ENCODE results near the gene AGPAT1. TPM values are rescaled to one million over a fixed set of nuclear protein-coding genes. Genes with fewer than 3 reads are reported as not detected.
A peak's percentile ranks its signal among the peaks of the same experiment; 100 is the strongest.
"Not testable (repeated sequence)": the region's sequence is repeated elsewhere in the genome, so short reads cannot be mapped to it uniquely, and the experiment has no call there.

AGPAT1 gene
- polyA plus RNA-seq, 3 donors from 2014 or later: 14.9 to 24.3 (median 17.2) TPM

- Mint-ChIP-seq H3K4me1 (peaks cover 53 to 57% of the 10 kb centered on the region in 2 donors), H3K27ac (peak overlapping the region; percentile 77 to 100 (median 88)), H3K27me3 (ENCODE audit: low read depth in 3 of 3) (peaks cover 6 to 21% (median 20%) of the 10 kb centered on the region in 3 donors), H3K4me3 (peak overlapping the region; percentile 38 to 93 (median 48)), H3K36me3 (peaks cover 5 to 24% (median 11%) of the 10 kb centered on the region in 3 donors)
- DNase-seq, H3K9me3 Mint-ChIP-seq: not testable (repeated sequence)
Measured at GRCh38 chr6:32187725-32188380, 12.0 kb upstream of the AGPAT1 start.

- DNase-seq: no peak
- Mint-ChIP-seq H3K4me1 (peaks cover 48 to 52% of the 10 kb centered on the region in 2 donors), H3K36me3 (peaks cover 5 to 24% (median 11%) of the 10 kb centered on the region in 3 donors), H3K4me3 (peak overlapping the region; percentile 38 to 58 (median 49)), H3K27ac (peak overlapping the region; percentile 64 to 85 (median 80)), H3K9me3 (no peaks in the 10 kb centered on the region), H3K27me3 (ENCODE audit: low read depth in 3 of 3) (peaks cover 6 to 17% (median 16%) of the 10 kb centered on the region in 3 donors)
Measured at GRCh38 chr6:32187009-32187709, 11.3 kb upstream of the AGPAT1 start.

GRCh38 chr6:32186151-32186840 lies 10.4 kb upstream of the AGPAT1 start:
- H3K36me3 Mint-ChIP-seq: peaks cover 5 to 24% (median 11%) of the 10 kb centered on the region in 3 donors
- peak overlapping the region; percentile 64 to 85 (median 82) for H3K27ac Mint-ChIP-seq
- peaks cover 6 to 14% (median 12%) of the 10 kb centered on the region in 3 donors for H3K27me3 Mint-ChIP-seq (ENCODE audit: low read depth in 3 of 3)
- H3K9me3 Mint-ChIP-seq, DNase-seq: not testable (repeated sequence)
- peaks cover 43 to 45% of the 10 kb centered on the region in 2 donors for H3K4me1 Mint-ChIP-seq
- peak overlapping the region in 4 of 5 donors; percentile 19 to 55 (median 38) for H3K4me3 Mint-ChIP-seq

GRCh38 chr6:32185681-32186131 lies 9.8 kb upstream of the AGPAT1 start:
- DNase-seq: peak in 1 of 3 donors; percentile 14
- H3K4me1 Mint-ChIP-seq: peaks cover 39 to 42% of the 10 kb centered on the region in 2 donors
- peaks cover 4 to 12% (median 11%) of the 10 kb centered on the region in 3 donors for H3K27me3 Mint-ChIP-seq (ENCODE audit: low read depth in 3 of 3)
- peaks cover 7 to 27% (median 11%) of the 10 kb centered on the region in 3 donors for H3K36me3 Mint-ChIP-seq
- H3K9me3 Mint-ChIP-seq, H3K4me3 Mint-ChIP-seq: not testable (repeated sequence)
- H3K27ac Mint-ChIP-seq: peak overlapping the region in 4 of 6 donors; percentile 79 to 85 (median 85)

- peak within 1 kb of the TSS in 3 of 6 donors; percentile 31 to 35 (median 34) for H3K27ac Mint-ChIP-seq
- peaks cover 0 to 6% (median 4%) of the 10 kb centered on the region in 3 donors for H3K27me3 Mint-ChIP-seq (ENCODE audit: low read depth in 3 of 3)
- peaks cover 45% of the 10 kb centered on the region in 2 donors for H3K4me1 Mint-ChIP-seq
- no peaks in the 10 kb centered on the region for H3K9me3 Mint-ChIP-seq
- peaks cover 9 to 34% (median 17%) of the 10 kb centered on the region in 3 donors for H3K36me3 Mint-ChIP-seq
- no peak for DNase-seq
- no peak within 1 kb of the TSS for H3K4me3 Mint-ChIP-seq
Measured at GRCh38 chr6:32184084-32184640, 8.3 kb upstream of the AGPAT1 start, which contains the start of gene AGER. Gene AGER (minus strand): TSS chr6:32184253. CDS start chr6:32184222, 31 bp downstream.

GRCh38 chr6:32183483-32184083 lies 7.7 kb upstream of the AGPAT1 start:
- no peak for DNase-seq
- H3K27ac Mint-ChIP-seq: peak overlapping the region in 1 of 6 donors; percentile 35
- H3K4me3 Mint-ChIP-seq: no peak overlapping the region

GRCh38 chr6:32183030-32183429 lies 7.1 kb upstream of the AGPAT1 start:
- Mint-ChIP-seq H3K9me3 (no peaks in the 10 kb centered on the region), H3K4me1 (peaks cover 44 to 45% of the 10 kb centered on the region in 2 donors), H3K4me3 (no peak overlapping the region), H3K27me3 (ENCODE audit: low read depth in 3 of 3) (peaks cover 2 to 8% (median 3%) of the 10 kb centered on the region in 3 donors), H3K27ac (peak overlapping the region in 2 of 6 donors; percentile 24 to 35), H3K36me3 (peaks cover 9 to 30% (median 17%) of the 10 kb centered on the region in 3 donors)
- DNase-seq: no peak

More at GRCh38 chr6:32183483-32184083, 7.7 kb upstream of the AGPAT1 start:
- peaks cover 45% of the 10 kb centered on the region in 2 donors for H3K4me1 Mint-ChIP-seq
- peaks cover 9 to 30% (median 17%) of the 10 kb centered on the region in 3 donors for H3K36me3 Mint-ChIP-seq
- peaks cover 0 to 5% (median 0%) of the 10 kb centered on the region in 3 donors for H3K27me3 Mint-ChIP-seq (ENCODE audit: low read depth in 3 of 3)
- no peaks in the 10 kb centered on the region for H3K9me3 Mint-ChIP-seq

- Mint-ChIP-seq H3K4me3 (no peak overlapping the region), H3K4me1 (peaks cover 44 to 48% of the 10 kb centered on the region in 2 donors)
Measured at GRCh38 chr6:32182555-32182981, 6.7 kb upstream of the AGPAT1 start.

GRCh38 chr6:32181915-32182529 lies 6.1 kb upstream of the AGPAT1 start:
- DNase-seq: no peak
- H3K4me3 Mint-ChIP-seq: no peak overlapping the region
- peaks cover 44 to 48% of the 10 kb centered on the region in 2 donors for H3K4me1 Mint-ChIP-seq
- peaks cover 9 to 22% (median 17%) of the 10 kb centered on the region in 3 donors for H3K36me3 Mint-ChIP-seq
- no peaks in the 10 kb centered on the region for H3K9me3 Mint-ChIP-seq
- H3K27me3 Mint-ChIP-seq (ENCODE audit: low read depth in 3 of 3): peaks cover 7 to 15% (median 8%) of the 10 kb centered on the region in 3 donors
- peak overlapping the region in 1 of 6 donors; percentile 75 for H3K27ac Mint-ChIP-seq

More at GRCh38 chr6:32182555-32182981, 6.7 kb upstream of the AGPAT1 start:
- Mint-ChIP-seq H3K36me3 (peaks cover 9 to 28% (median 17%) of the 10 kb centered on the region in 3 donors), H3K27me3 (ENCODE audit: low read depth in 3 of 3) (peaks cover 5 to 13% (median 8%) of the 10 kb centered on the region in 3 donors), H3K27ac (peak overlapping the region in 1 of 6 donors; percentile 24), H3K9me3 (no peaks in the 10 kb centered on the region)
- no peak for DNase-seq

GRCh38 chr6:32181148-32181702 lies 5.3 kb upstream of the AGPAT1 start:
- peaks cover 8 to 11% (median 9%) of the 10 kb centered on the region in 3 donors for H3K27me3 Mint-ChIP-seq (ENCODE audit: low read depth in 3 of 3)
- H3K9me3 Mint-ChIP-seq: no peaks in the 10 kb centered on the region
- no peak for DNase-seq
- H3K36me3 Mint-ChIP-seq: peaks cover 4 to 14% (median 11%) of the 10 kb centered on the region in 3 donors
- H3K27ac Mint-ChIP-seq: peak overlapping the region in 5 of 6 donors; percentile 28 to 100 (median 51)
- no peak overlapping the region for H3K4me3 Mint-ChIP-seq
- peaks cover 45 to 48% of the 10 kb centered on the region in 2 donors for H3K4me1 Mint-ChIP-seq

GRCh38 chr6:32179766-32180405 lies 4.0 kb upstream of the AGPAT1 start:
- peaks cover 8 to 11% (median 9%) of the 10 kb centered on the region in 3 donors for H3K27me3 Mint-ChIP-seq (ENCODE audit: low read depth in 3 of 3)
- DNase-seq: no peak
- H3K27ac Mint-ChIP-seq: peak overlapping the region in 5 of 6 donors; percentile 69 to 100 (median 99)

More at GRCh38 chr6:32179766-32180405, 4.0 kb upstream of the AGPAT1 start:
- no peaks in the 10 kb centered on the region for H3K9me3 Mint-ChIP-seq
- peak overlapping the region in 4 of 5 donors; percentile 44 to 91 (median 65) for H3K4me3 Mint-ChIP-seq
- H3K36me3 Mint-ChIP-seq: peaks cover 4 to 10% (median 6%) of the 10 kb centered on the region in 3 donors
- peaks cover 52 to 55% of the 10 kb centered on the region in 2 donors for H3K4me1 Mint-ChIP-seq

All from immature natural killer cell (primary cell).